Activated naive CD8-positive, alpha-beta T cell treated with anti-CD3 and anti-CD28 coated beads for 36 hours (primary cell): Measurements from ENCODE around the gene HNRNPD. TPM values are rescaled to one million over a fixed set of nuclear protein-coding genes. Genes with fewer than 3 reads are reported as not detected.
"Not testable (repeated sequence)": the region's sequence is repeated elsewhere in the genome, so short reads cannot be mapped to it uniquely, and the experiment has no call there.

Experiments used
- DNase-seq: peaks from one replicate; pipeline ENCODE4 v3.0.0; 2021
- H3K27ac Mint-ChIP-seq: one replicate; pipeline ENCODE4 v1.8.0; 2022; ENCODE audit warnings: mild to moderate bottlenecking, moderate library complexity, mixed read lengths
- H3K27me3 Mint-ChIP-seq: one replicate; pipeline ENCODE4 v1.8.0; 2022; ENCODE audit warnings: mild to moderate bottlenecking, mixed read lengths
- H3K36me3 Mint-ChIP-seq: one replicate; pipeline ENCODE4 v1.8.0; 2021; ENCODE audit warnings: mild to moderate bottlenecking, mixed read lengths
- H3K4me1 Mint-ChIP-seq: one replicate; pipeline ENCODE4 v1.8.0; 2021; ENCODE audit warnings: mixed read lengths
- H3K4me3 Mint-ChIP-seq: one replicate; pipeline ENCODE4 v1.8.0; 2022; ENCODE audit warnings: mild to moderate bottlenecking, moderate library complexity, mixed read lengths
- H3K9me3 Mint-ChIP-seq: one replicate; pipeline ENCODE4 v1.8.0; 2022; ENCODE audit warnings: mixed read lengths
- total RNA-seq, 2 experiments: library from RNA; stranded (reverse); gene quantifications; one replicate each; pipeline ENCODE4 v1.2.3, GENCODE V29; 2021

The HNRNPD gene
- 100 to 1,000 TPM; 495 to 535 TPM for total RNA-seq

GRCh38 chr4:82373816-82374625 is at the start of gene HNRNPD:
Gene HNRNPD, minus strand, starts transcription at chr4:82373991. Its CDS starts 313 bp downstream, at chr4:82373678.
- H3K4me3 Mint-ChIP-seq = peak within 1 kb of the TSS; percentile 97
- H3K27me3 Mint-ChIP-seq = peaks cover 11% of the 10 kb centered on the region
- H3K4me1 Mint-ChIP-seq = peaks cover 36% of the 10 kb centered on the region
- peak; percentile 95 for DNase-seq
- peaks cover 4% of the 10 kb centered on the region for H3K9me3 Mint-ChIP-seq
- H3K36me3 Mint-ChIP-seq = peaks cover 68% of the 10 kb centered on the region
- H3K27ac Mint-ChIP-seq = peak within 1 kb of the TSS; percentile 98

GRCh38 chr4:82422616-82423015 is 48.8 kb upstream of the HNRNPD start:
- peaks cover 6% of the 10 kb centered on the region for H3K27me3 Mint-ChIP-seq
- peaks cover 43% of the 10 kb centered on the region for H3K4me1 Mint-ChIP-seq
- H3K9me3 Mint-ChIP-seq = no peaks in the 10 kb centered on the region
- H3K36me3 Mint-ChIP-seq = peaks cover 48% of the 10 kb centered on the region
- no peak overlapping the region for H3K27ac Mint-ChIP-seq
- no peak for DNase-seq
- no peak overlapping the region for H3K4me3 Mint-ChIP-seq

GRCh38 chr4:82421796-82422560 is 48.2 kb upstream of the HNRNPD start:
- DNase-seq = no peak
- Mint-ChIP-seq H3K27ac (no peak overlapping the region), H3K4me3 (no peak overlapping the region)

GRCh38 chr4:82419451-82419850 is 45.7 kb upstream of the HNRNPD start:
- Mint-ChIP-seq H3K36me3 (peaks cover 17% of the 10 kb centered on the region), H3K27ac (no peak overlapping the region), H3K9me3 (no peaks in the 10 kb centered on the region), H3K4me1 (peaks cover 28% of the 10 kb centered on the region), H3K4me3 (no peak overlapping the region), H3K27me3 (peaks cover 34% of the 10 kb centered on the region)
- no peak for DNase-seq

More at GRCh38 chr4:82421796-82422560, 48.2 kb upstream of the HNRNPD start:
- Mint-ChIP-seq H3K4me1 (peaks cover 41% of the 10 kb centered on the region), H3K36me3 (peaks cover 42% of the 10 kb centered on the region), H3K27me3 (peaks cover 11% of the 10 kb centered on the region), H3K9me3 (no peaks in the 10 kb centered on the region)

- no peaks in the 10 kb centered on the region for H3K36me3 Mint-ChIP-seq
- peaks cover 14% of the 10 kb centered on the region for H3K4me1 Mint-ChIP-seq
- no peak overlapping the region for H3K27ac Mint-ChIP-seq
- H3K9me3 Mint-ChIP-seq = no peaks in the 10 kb centered on the region
- DNase-seq = no peak
- peaks cover 34% of the 10 kb centered on the region for H3K27me3 Mint-ChIP-seq
- H3K4me3 Mint-ChIP-seq = peak overlapping the region; percentile 61
These were observed 42.2 kb upstream of the HNRNPD start for GRCh38 chr4:82415922-82416365.

GRCh38 chr4:82415061-82415460 is 41.3 kb upstream of the HNRNPD start:
- H3K36me3 Mint-ChIP-seq, H3K4me1 Mint-ChIP-seq, H3K4me3 Mint-ChIP-seq, H3K27ac Mint-ChIP-seq, DNase-seq, H3K9me3 Mint-ChIP-seq: not testable (repeated sequence)
- H3K27me3 Mint-ChIP-seq = peaks cover 34% of the 10 kb centered on the region

- H3K4me3 Mint-ChIP-seq = no peak overlapping the region
- no peaks in the 10 kb centered on the region for H3K27me3 Mint-ChIP-seq
- H3K36me3 Mint-ChIP-seq = no peaks in the 10 kb centered on the region
- peaks cover 3% of the 10 kb centered on the region for H3K4me1 Mint-ChIP-seq
- H3K27ac Mint-ChIP-seq = no peak overlapping the region
- DNase-seq = no peak
- H3K9me3 Mint-ChIP-seq = no peaks in the 10 kb centered on the region
These were observed 29.9 kb upstream of the HNRNPD start for GRCh38 chr4:82403725-82404124.

GRCh38 chr4:82402196-82402775 is 28.5 kb upstream of the HNRNPD start:
- no peak for DNase-seq
- H3K4me1 Mint-ChIP-seq = peaks cover 3% of the 10 kb centered on the region
- H3K4me3 Mint-ChIP-seq = no peak overlapping the region
- H3K27ac Mint-ChIP-seq = no peak overlapping the region
- H3K36me3 Mint-ChIP-seq = no peaks in the 10 kb centered on the region
- H3K27me3 Mint-ChIP-seq = no peaks in the 10 kb centered on the region
- H3K9me3 Mint-ChIP-seq = no peaks in the 10 kb centered on the region

GRCh38 chr4:82401600-82401999 is 27.8 kb upstream of the HNRNPD start:
- no peaks in the 10 kb centered on the region for H3K36me3 Mint-ChIP-seq
- H3K27me3 Mint-ChIP-seq = no peaks in the 10 kb centered on the region
- DNase-seq = no peak
- H3K4me3 Mint-ChIP-seq = no peak overlapping the region
- no peak overlapping the region for H3K27ac Mint-ChIP-seq
- no peaks in the 10 kb centered on the region for H3K9me3 Mint-ChIP-seq
- peaks cover 3% of the 10 kb centered on the region for H3K4me1 Mint-ChIP-seq

- no peaks in the 10 kb centered on the region for H3K27me3 Mint-ChIP-seq
- H3K9me3 Mint-ChIP-seq = no peaks in the 10 kb centered on the region
- no peak overlapping the region for H3K4me3 Mint-ChIP-seq
- no peak for DNase-seq
- H3K36me3 Mint-ChIP-seq = no peaks in the 10 kb centered on the region
- H3K4me1 Mint-ChIP-seq = peaks cover 3% of the 10 kb centered on the region
- no peak overlapping the region for H3K27ac Mint-ChIP-seq
These were observed 24.5 kb upstream of the HNRNPD start for GRCh38 chr4:82398263-82398662.

GRCh38 chr4:82397527-82397926 is 23.7 kb upstream of the HNRNPD start:
- Mint-ChIP-seq H3K27me3 (no peaks in the 10 kb centered on the region), H3K27ac (no peak overlapping the region), H3K36me3 (no peaks in the 10 kb centered on the region), H3K4me1 (peaks cover 3% of the 10 kb centered on the region), H3K4me3 (no peak overlapping the region), H3K9me3 (no peaks in the 10 kb centered on the region)
- DNase-seq = no peak

GRCh38 chr4:82394896-82395295 is 21.1 kb upstream of the HNRNPD start:
- no peak for DNase-seq
- Mint-ChIP-seq H3K27ac (no peak overlapping the region), H3K27me3 (no peaks in the 10 kb centered on the region), H3K4me1 (no peaks in the 10 kb centered on the region), H3K36me3 (no peaks in the 10 kb centered on the region), H3K9me3 (no peaks in the 10 kb centered on the region), H3K4me3 (no peak overlapping the region)

GRCh38 chr4:82390061-82390460 is 16.3 kb upstream of the HNRNPD start:
- DNase-seq, H3K9me3 Mint-ChIP-seq, H3K27me3 Mint-ChIP-seq, H3K27ac Mint-ChIP-seq, H3K4me1 Mint-ChIP-seq, H3K4me3 Mint-ChIP-seq, H3K36me3 Mint-ChIP-seq: not testable (repeated sequence)

- no peaks in the 10 kb centered on the region for H3K4me1 Mint-ChIP-seq
- no peaks in the 10 kb centered on the region for H3K9me3 Mint-ChIP-seq
- H3K27me3 Mint-ChIP-seq = no peaks in the 10 kb centered on the region
- no peak for DNase-seq
- H3K27ac Mint-ChIP-seq = no peak overlapping the region
- H3K4me3 Mint-ChIP-seq = no peak overlapping the region
- no peaks in the 10 kb centered on the region for H3K36me3 Mint-ChIP-seq
These were observed 14.6 kb upstream of the HNRNPD start for GRCh38 chr4:82388405-82388804.

GRCh38 chr4:82386312-82386711 is 12.5 kb upstream of the HNRNPD start:
- H3K9me3 Mint-ChIP-seq, H3K36me3 Mint-ChIP-seq, H3K4me3 Mint-ChIP-seq, H3K27me3 Mint-ChIP-seq, H3K27ac Mint-ChIP-seq, DNase-seq, H3K4me1 Mint-ChIP-seq: not testable (repeated sequence)
